Pulmonary artery endothelial cell (primary cell): ENCODE data around the gene PLXNB2. TPM values are rescaled to one million over a fixed set of nuclear protein-coding genes. Genes with fewer than 3 reads are reported as not detected.

Experiments
- DNase-seq: peaks from one replicate; pipeline ENCODE4 v3.0.0-alpha.2; 2011; ENCODE audit warnings: low read depth, low spot score
- total RNA-seq: library from RNA; depleted of rRNA; stranded (reverse); fragments of >200 nt; gene quantifications from 2 replicates; pipeline ENCODE4 v1.2.3, GENCODE V29; 2014

Gene PLXNB2
- total RNA-seq, 1 donor from 2014 or later = 55.5 TPM

GRCh38 chr22:50236731-50237409, 70.6 kb downstream of the PLXNB2 start:
- DNase-seq = no peak

DNA sequence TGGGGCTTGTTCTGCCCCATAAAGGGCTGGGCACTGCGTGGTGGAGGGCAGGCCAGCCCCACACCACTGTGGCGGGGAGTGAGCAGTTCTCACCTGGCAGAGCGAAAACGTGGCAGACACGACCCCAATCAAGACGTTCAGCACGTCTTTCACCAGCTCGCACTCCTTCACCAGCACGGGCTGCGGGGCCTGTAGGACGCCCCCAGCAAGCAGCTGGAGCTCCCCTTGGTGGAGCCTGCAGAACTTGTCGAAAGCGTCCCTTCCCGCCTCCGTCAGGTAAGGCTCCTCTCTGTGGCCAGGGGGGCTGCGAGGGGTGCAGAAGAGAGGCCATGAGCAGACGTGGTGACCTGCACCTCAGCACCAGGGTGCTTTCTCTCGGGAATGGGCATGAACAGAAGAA, 74.2 kb downstream of the PLXNB2 start:
- DNase-seq = no peak

DNA sequence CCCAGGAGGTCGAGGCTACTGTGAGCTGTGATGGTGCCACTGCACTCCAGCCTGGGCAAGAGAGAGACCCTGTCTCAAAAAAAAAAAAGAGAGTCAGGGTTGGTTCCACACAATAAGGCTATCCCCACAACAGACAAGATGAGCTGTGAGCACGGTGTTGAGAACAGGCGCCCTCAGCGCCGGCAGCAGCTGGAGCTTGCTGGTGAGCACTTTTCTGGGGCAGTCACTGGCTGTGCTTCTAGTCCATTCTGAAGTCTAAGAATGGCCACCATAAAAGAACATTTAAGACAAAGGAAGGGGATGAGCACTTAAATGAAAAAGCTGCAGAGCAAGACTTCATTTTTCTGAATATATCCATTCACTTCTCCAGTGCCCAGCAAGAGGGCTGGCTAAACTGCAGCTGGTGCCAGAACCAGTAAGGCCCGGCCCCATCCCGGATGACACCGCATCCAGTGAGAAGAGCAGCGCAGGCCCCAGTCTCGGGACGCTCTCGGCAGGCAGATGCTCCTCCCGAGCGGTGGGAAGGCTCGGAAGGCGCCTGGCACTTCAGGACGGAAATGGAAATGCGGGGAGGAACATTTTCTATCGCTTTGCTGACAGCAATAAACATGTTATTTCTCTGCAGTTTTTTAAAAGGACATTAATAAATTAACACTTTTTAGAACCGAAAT, 74.8 kb downstream of the PLXNB2 start:
- DNase-seq = no peak

- DNase-seq = no peak
These were observed 78.1 kb downstream of the PLXNB2 start for GRCh38 chr22:50229370-50229769.

DNA sequence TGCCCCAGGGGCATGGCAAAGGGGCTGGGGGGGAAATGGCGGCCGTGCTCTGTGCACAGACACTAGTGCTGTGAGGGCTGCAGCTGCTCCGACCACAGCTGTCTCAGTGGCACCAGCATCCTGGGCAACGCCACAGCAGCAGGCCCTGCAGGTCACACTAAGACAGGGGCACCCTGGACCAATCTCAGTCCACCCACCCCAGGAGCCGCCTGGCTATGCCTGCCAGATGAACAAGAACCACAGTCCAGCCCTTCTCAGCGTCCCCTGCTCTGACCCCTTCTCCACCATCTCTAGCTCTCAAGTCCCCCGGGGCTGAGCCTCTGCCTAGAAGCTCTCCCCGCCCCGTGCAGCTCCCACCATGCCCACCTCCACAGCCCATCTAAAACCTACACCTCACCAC, 79.1 kb downstream of the PLXNB2 start:
- no peak for DNase-seq

- DNase-seq = no peak
These were observed 79.7 kb downstream of the PLXNB2 start for GRCh38 chr22:50227579-50228215.

- DNase-seq = no peak
These were observed 80.6 kb downstream of the PLXNB2 start for GRCh38 chr22:50226875-50227165.

GRCh38 chr22:50226063-50226874, 81.2 kb downstream of the PLXNB2 start:
- no peak for DNase-seq

DNA sequence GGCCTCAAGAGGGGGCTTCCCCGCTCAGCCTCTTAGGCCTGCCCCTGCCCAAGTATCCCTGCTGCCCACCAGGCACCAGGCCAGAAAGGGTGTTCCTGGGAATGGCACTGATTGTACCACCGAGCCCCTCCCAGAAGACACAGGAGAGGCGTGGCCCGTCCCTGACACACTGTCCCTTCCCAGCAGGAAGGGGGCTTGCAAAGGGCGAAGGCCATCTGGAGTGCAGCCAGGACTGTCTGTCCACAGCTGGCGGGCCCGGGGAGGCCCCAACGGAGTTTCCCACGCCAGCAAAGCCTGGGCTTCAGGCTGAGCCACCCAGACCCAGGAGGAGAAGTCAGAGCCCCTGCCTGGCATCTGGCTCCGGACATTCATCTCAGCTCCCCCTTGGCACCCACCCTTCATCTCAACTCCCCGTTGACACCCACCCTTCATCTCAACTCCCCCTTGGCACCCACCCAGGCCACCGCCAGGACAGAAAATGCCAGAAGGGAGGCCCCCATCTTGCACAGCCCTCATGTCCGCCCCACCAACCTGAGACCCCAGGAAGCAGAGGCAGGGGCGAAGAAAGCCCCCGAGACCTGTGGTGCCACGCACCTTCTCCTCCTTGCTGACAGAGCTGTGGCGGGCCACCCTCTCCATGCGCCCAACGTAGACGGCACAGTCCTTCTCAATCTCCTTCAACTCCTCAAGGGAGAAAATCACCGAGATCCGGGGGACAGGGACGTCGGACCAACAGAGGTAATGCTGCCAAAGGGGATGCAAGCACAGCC, 82.1 kb downstream of the PLXNB2 start:
- no peak for DNase-seq

Other genes starting within 250 kb of the PLXNB2 start
- not detected in 2 replicates for gene TTLL8, start 249.3 kb downstream of the PLXNB2 start, total RNA-seq
- gene MLC1, start 222.2 kb downstream of the PLXNB2 start, total RNA-seq = not detected in 2 replicates
- gene MOV10L1, start 217.6 kb downstream of the PLXNB2 start, total RNA-seq = 25.0 and 26.0 TPM in 2 replicates
- gene PANX2, start 136.9 kb downstream of the PLXNB2 start, total RNA-seq = 0.53 and 0.99 TPM in 2 replicates
- 34.8 and 36.3 TPM in 2 replicates for gene TRABD, start 121.7 kb downstream of the PLXNB2 start, total RNA-seq
- 28.8 and 30.4 TPM in 2 replicates for gene SELENOO, start 106.6 kb downstream of the PLXNB2 start, total RNA-seq
- 22.0 and 28.1 TPM in 2 replicates for gene TUBGCP6, start 62.6 kb downstream of the PLXNB2 start, total RNA-seq
- gene HDAC10, start 56.4 kb downstream of the PLXNB2 start, total RNA-seq = 14.0 and 14.4 TPM in 2 replicates
- 54.2 TPM in 2 replicates for gene MAPK12, start 46.0 kb downstream of the PLXNB2 start, total RNA-seq
- gene MAPK11, start 37.3 kb downstream of the PLXNB2 start, total RNA-seq = 16.3 and 23.3 TPM in 2 replicates
- gene DENND6B, start 19.4 kb upstream of the PLXNB2 start, total RNA-seq = 1.1 and 1.3 TPM in 2 replicates
- gene PPP6R2, start 35.7 kb upstream of the PLXNB2 start, total RNA-seq = 62.3 and 72.9 TPM in 2 replicates
- 42.0 and 58.1 TPM in 2 replicates for gene SBF1, start 167.4 kb upstream of the PLXNB2 start, total RNA-seq
- 0.18 and 0.20 TPM in 2 replicates for gene ADM2, start 173.9 kb upstream of the PLXNB2 start, total RNA-seq
- not detected in 2 replicates for gene MIOX, start 179.2 kb upstream of the PLXNB2 start, total RNA-seq
- gene LMF2, start 200.1 kb upstream of the PLXNB2 start, total RNA-seq = 29.5 and 33.4 TPM in 2 replicates
- gene NCAPH2, start 200.6 kb upstream of the PLXNB2 start, total RNA-seq = 32.1 and 47.6 TPM in 2 replicates
- gene SCO2, start 218.0 kb upstream of the PLXNB2 start, total RNA-seq = 1.8 and 2.3 TPM in 2 replicates
- 11.3 and 14.4 TPM in 2 replicates for gene TYMP, start 222.4 kb upstream of the PLXNB2 start, total RNA-seq
- not detected in 2 replicates for gene KLHDC7B, start 238.3 kb upstream of the PLXNB2 start, total RNA-seq